ENCODE data around the gene GBA3. TPM values are rescaled to one million over a fixed set of nuclear protein-coding genes. Genes with fewer than 3 reads are reported as not detected.

Gene GBA3
- total RNA-seq, 4 donors from 2014 or later, result 0.47 TPM; not detected in 3

- Histone ChIP-seq H3K4me3 (no peak overlapping the region), H3K27me3 (no peaks in the 10 kb centered on the region), H3K9me3 (no peaks in the 10 kb centered on the region), H3K4me1 (no peaks in the 10 kb centered on the region), H3K27ac (no peak overlapping the region), H3K36me3 (no peaks in the 10 kb centered on the region)
- TF ChIP-seq EP300 (IDR thresholded peaks at IDR 0.05), result no peak
- TF ChIP-seq CTCF (IDR thresholded peaks at IDR 0.05), result no peak
- no peak for TF ChIP-seq POLR2AphosphoS5 (IDR thresholded peaks at IDR 0.05)
- TF ChIP-seq POLR2A (IDR thresholded peaks at IDR 0.05), result no peak
- WGBS, result 76% methylated on average over 4 of the region's 4 CpGs
- no peak for DNase-seq (ENCODE audit: low spot score in 2 of 2)
These were observed 19.4 kb downstream of the GBA3 start for GRCh38 chr4:22712105-22712504.

GRCh38 chr4:22712529-22712928 lies 19.8 kb downstream of the GBA3 start:
- Histone ChIP-seq H3K4me1 (no peaks in the 10 kb centered on the region), H3K27ac (no peak overlapping the region), H3K36me3 (no peaks in the 10 kb centered on the region), H3K27me3 (no peaks in the 10 kb centered on the region), H3K4me3 (no peak overlapping the region), H3K9me3 (no peaks in the 10 kb centered on the region)
- no peak for DNase-seq (ENCODE audit: low spot score in 2 of 2)
- TF ChIP-seq CTCF (IDR thresholded peaks at IDR 0.05) (no peak), POLR2AphosphoS5 (IDR thresholded peaks at IDR 0.05) (no peak), EP300 (IDR thresholded peaks at IDR 0.05) (no peak)
- 83% methylated on average over 7 of the region's 7 CpGs for WGBS

- Histone ChIP-seq H3K4me1 (no peaks in the 10 kb centered on the region), H3K36me3 (no peaks in the 10 kb centered on the region), H3K9me3 (no peaks in the 10 kb centered on the region), H3K27ac (no peak overlapping the region), H3K27me3 (no peaks in the 10 kb centered on the region), H3K4me3 (no peak overlapping the region)
- WGBS, result 86% methylated on average over 1 of the region's 1 CpG
- TF ChIP-seq POLR2AphosphoS5 (IDR thresholded peaks at IDR 0.05), result no peak
- TF ChIP-seq EP300 (IDR thresholded peaks at IDR 0.05), result no peak
- no peak for TF ChIP-seq POLR2A (IDR thresholded peaks at IDR 0.05)
- no peak for TF ChIP-seq CTCF (IDR thresholded peaks at IDR 0.05)
- no peak for DNase-seq (ENCODE audit: low spot score in 2 of 2)
These were observed 21.1 kb downstream of the GBA3 start for GRCh38 chr4:22713841-22714240.

- Histone ChIP-seq H3K36me3 (no peaks in the 10 kb centered on the region), H3K27me3 (no peaks in the 10 kb centered on the region), H3K9me3 (no peaks in the 10 kb centered on the region), H3K27ac (no peak overlapping the region), H3K4me1 (no peaks in the 10 kb centered on the region), H3K4me3 (no peak overlapping the region)
- 81% methylated on average over 3 of the region's 3 CpGs for WGBS
- no peak for DNase-seq (ENCODE audit: low spot score in 2 of 2)
- no peak for TF ChIP-seq EP300 (IDR thresholded peaks at IDR 0.05)
- no peak for TF ChIP-seq POLR2AphosphoS5 (IDR thresholded peaks at IDR 0.05)
- TF ChIP-seq POLR2A (IDR thresholded peaks at IDR 0.05), result no peak
- no peak for TF ChIP-seq CTCF (IDR thresholded peaks at IDR 0.05)
These were observed 26.5 kb downstream of the GBA3 start for GRCh38 chr4:22719218-22719617.

GRCh38 chr4:22720091-22720490 lies 27.4 kb downstream of the GBA3 start:
- Histone ChIP-seq H3K27me3 (no peaks in the 10 kb centered on the region), H3K9me3 (no peaks in the 10 kb centered on the region), H3K4me1 (no peaks in the 10 kb centered on the region), H3K4me3 (no peak overlapping the region), H3K27ac (no peak overlapping the region), H3K36me3 (no peaks in the 10 kb centered on the region)
- 70% methylated on average over 2 of the region's 2 CpGs for WGBS
- no peak for DNase-seq (ENCODE audit: low spot score in 2 of 2)
- TF ChIP-seq EP300 (IDR thresholded peaks at IDR 0.05), result no peak

GRCh38 chr4:22721204-22721603 lies 28.5 kb downstream of the GBA3 start:
- Histone ChIP-seq H3K27ac (no peak overlapping the region), H3K27me3 (no peaks in the 10 kb centered on the region), H3K4me1 (no peaks in the 10 kb centered on the region), H3K36me3 (no peaks in the 10 kb centered on the region), H3K4me3 (no peak overlapping the region), H3K9me3 (no peaks in the 10 kb centered on the region)
- DNase-seq (ENCODE audit: low spot score in 2 of 2), result no peak
- WGBS, result 86% methylated on average over 1 of the region's 1 CpG
- TF ChIP-seq EP300 (IDR thresholded peaks at IDR 0.05) (no peak), CTCF (IDR thresholded peaks at IDR 0.05) (no peak), POLR2A (IDR thresholded peaks at IDR 0.05) (no peak), POLR2AphosphoS5 (IDR thresholded peaks at IDR 0.05) (no peak)
